Measurements from ENCODE around the gene NANS. TPM values are rescaled to one million over a fixed set of nuclear protein-coding genes. Genes with fewer than 3 reads are reported as not detected.

Gene NANS
- total RNA-seq, 1 experiment from 2014 or later, result 40.4 TPM

DNA sequence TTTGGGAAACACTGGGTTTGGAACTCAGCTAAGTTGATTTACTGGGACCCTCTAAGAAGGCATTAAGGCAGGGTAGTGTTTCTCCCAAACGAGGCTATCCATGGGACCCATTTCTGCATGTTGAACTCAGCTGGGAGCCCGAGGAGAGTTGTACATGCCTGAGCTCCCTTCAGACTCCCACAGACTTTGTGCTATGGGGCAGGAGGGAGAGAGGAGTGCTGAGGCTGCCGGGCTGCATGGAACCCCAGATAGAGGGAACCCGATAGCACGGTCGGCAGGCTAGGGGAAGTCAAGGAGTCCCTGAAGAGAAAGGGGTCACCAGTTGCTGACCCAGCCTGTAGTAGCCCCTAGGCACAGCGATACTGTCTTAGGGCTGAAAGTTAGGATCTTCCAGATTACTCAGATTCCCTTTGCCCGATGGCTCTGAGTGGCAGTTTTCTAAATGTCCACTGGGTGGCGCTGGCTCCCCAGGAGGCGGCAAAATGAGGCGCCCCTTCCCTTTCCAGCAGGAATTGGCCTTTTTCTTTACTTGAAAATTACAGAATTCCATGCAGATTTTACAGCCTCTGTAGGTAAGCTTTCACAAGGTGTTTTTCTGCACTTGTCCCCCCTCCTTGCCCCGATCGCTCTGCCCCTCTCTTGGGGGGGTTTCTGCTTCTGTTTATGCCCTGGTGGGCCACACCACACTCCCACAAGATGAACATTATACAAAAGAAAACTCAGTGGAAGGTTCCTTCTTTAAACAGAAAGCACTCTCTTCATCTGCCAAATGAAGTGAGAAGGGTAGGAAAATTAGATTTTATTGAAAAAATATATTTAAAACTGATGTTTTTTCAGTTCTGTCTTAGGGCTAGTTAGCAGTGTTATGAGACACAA lies 17.8 kb downstream of the NANS start:
- Histone ChIP-seq H3K27ac (ENCODE audit: insufficient read length, low read depth, low read length) (no peak overlapping the region), H3K9me3 (ENCODE audit: control insufficient read depth, low read depth, low read length) (no peaks in the 10 kb centered on the region)
- H3K4me3 Mint-ChIP-seq, result no peak overlapping the region; a peak in 1 of 5 replicates

More for the DNA sequence above, 17.8 kb downstream of the NANS start:
- Histone ChIP-seq H3K4ac (ENCODE audit: low read depth, low read length) (no peak overlapping the region), H3K56ac (ENCODE audit: insufficient read length, low read depth, low read length) (no peak overlapping the region), H2BK15ac (ENCODE audit: low read depth, low read length) (0 out of 2 replicates have a peak overlapping the region, but pooled peaks have one; percentile 96), H3K9ac (ENCODE audit: extremely low read depth, insufficient read length, low read length) (no peak overlapping the region), H2BK20ac (ENCODE audit: low read depth, low read length, poor library complexity, severe bottlenecking) (no peak overlapping the region), H3K14ac (ENCODE audit: insufficient read depth, low read length) (0 out of 2 replicates have a peak overlapping the region, but pooled peaks have one; percentile 71), H3K18ac (ENCODE audit: insufficient read length, low read depth, low read length) (peak overlapping the region; percentile 74), H3K4me2 (ENCODE audit: insufficient read depth, insufficient read length, low read length) (no peak overlapping the region), H4K20me1 (ENCODE audit: control insufficient read depth, insufficient read depth, insufficient read length) (no peaks in the 10 kb centered on the region), H3K79me1 (ENCODE audit: insufficient read depth, low read depth, low read length, poor library complexity, severe bottlenecking) (no peaks in the 10 kb centered on the region), H4K8ac (replicated peaks; ENCODE audit: insufficient read length, low read depth, low read length) (no peak overlapping the region), H3K23ac (ENCODE audit: insufficient read length, low read depth, low read length) (no peak overlapping the region), H3T11ph (ENCODE audit: low read length) (no peak overlapping the region), H4K5ac (ENCODE audit: insufficient read length, low read depth, low read length) (no peak overlapping the region), H4K91ac (ENCODE audit: insufficient read length, low read depth, low read length) (peak overlapping the region; percentile 75), H2BK5ac (ENCODE audit: insufficient read length, low read length) (no peak overlapping the region), H3K27me3 (ENCODE audit: insufficient read depth, low read length) (no peaks in the 10 kb centered on the region), H2BK12ac (ENCODE audit: insufficient read length, low read depth, low read length) (no peak overlapping the region), H2AFZ (ENCODE audit: low read length) (no peak overlapping the region), H3K23me2 (ENCODE audit: insufficient read length, low read depth, low read length, poor library complexity, severe bottlenecking) (no peaks in the 10 kb centered on the region), H3K79me2 (ENCODE audit: insufficient read depth, low read length) (no peaks in the 10 kb centered on the region), H3K4me1 (ENCODE audit: insufficient read depth, low read length) (peaks cover 6% of the 10 kb centered on the region), H2AK5ac (ENCODE audit: insufficient read length, low read length) (no peak overlapping the region), H2BK120ac (ENCODE audit: low read depth, low read length, poor library complexity, severe bottlenecking) (no peak overlapping the region)
- no CpG with 5 or more reads among the region's 13 CpGs for WGBS (ENCODE audit: extremely low coverage, insufficient read length, low lambda C conversion rate)
- peaks cover 3 to 13% (median 9%) of the 10 kb centered on the region in 3 experiments; a peak in 6 of 7 replicates for H3K36me3 Mint-ChIP-seq (ENCODE audit: insufficient read depth in 1 of 3, low read depth in 3 of 3)
- peak; percentile 75 for DNase-seq
- no peaks in the 10 kb centered on the region for H3K9me3 Mint-ChIP-seq
- TF ChIP-seq, protein P1, sequence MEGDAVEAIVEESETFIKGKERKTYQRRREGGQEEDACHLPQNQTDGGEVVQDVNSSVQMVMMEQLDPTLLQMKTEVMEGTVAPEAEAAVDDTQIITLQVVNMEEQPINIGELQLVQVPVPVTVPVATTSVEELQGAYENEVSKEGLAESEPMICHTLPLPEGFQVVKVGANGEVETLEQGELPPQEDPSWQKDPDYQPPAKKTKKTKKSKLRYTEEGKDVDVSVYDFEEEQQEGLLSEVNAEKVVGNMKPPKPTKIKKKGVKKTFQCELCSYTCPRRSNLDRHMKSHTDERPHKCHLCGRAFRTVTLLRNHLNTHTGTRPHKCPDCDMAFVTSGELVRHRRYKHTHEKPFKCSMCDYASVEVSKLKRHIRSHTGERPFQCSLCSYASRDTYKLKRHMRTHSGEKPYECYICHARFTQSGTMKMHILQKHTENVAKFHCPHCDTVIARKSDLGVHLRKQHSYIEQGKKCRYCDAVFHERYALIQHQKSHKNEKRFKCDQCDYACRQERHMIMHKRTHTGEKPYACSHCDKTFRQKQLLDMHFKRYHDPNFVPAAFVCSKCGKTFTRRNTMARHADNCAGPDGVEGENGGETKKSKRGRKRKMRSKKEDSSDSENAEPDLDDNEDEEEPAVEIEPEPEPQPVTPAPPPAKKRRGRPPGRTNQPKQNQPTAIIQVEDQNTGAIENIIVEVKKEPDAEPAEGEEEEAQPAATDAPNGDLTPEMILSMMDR (conservative IDR thresholded peaks at IDR 0.05), result peak; percentile 97
- H3K4me1 Mint-ChIP-seq, result peaks cover 22 to 28% of the 10 kb centered on the region in 2 experiments
- no peaks in the 10 kb centered on the region for H3K27me3 Mint-ChIP-seq (ENCODE audit: low read depth)
- peak overlapping the region in 1 of 3 experiments; percentile 53; a peak in 2 of 7 replicates for H3K27ac Mint-ChIP-seq
